Measurements from ENCODE around the gene CTDP1.

GRCh38 chr18:79680891-79681339 lies 1.3 kb downstream of the CTDP1 start:
- TF ChIP-seq POLR2A (IDR thresholded peaks at IDR 0.05) = no peak
- TF ChIP-seq CTCF (IDR thresholded peaks at IDR 0.05) = no peak

All from tibial nerve (tissue), 3 donors.